ENCODE measurements around the gene SLC47A2.
"Not testable (repeated sequence)": the region's sequence is repeated elsewhere in the genome, so short reads cannot be mapped to it uniquely, and the experiment has no call there.

SLC47A2 gene, protein sequence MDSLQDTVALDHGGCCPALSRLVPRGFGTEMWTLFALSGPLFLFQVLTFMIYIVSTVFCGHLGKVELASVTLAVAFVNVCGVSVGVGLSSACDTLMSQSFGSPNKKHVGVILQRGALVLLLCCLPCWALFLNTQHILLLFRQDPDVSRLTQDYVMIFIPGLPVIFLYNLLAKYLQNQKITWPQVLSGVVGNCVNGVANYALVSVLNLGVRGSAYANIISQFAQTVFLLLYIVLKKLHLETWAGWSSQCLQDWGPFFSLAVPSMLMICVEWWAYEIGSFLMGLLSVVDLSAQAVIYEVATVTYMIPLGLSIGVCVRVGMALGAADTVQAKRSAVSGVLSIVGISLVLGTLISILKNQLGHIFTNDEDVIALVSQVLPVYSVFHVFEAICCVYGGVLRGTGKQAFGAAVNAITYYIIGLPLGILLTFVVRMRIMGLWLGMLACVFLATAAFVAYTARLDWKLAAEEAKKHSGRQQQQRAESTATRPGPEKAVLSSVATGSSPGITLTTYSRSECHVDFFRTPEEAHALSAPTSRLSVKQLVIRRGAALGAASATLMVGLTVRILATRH

DNA sequence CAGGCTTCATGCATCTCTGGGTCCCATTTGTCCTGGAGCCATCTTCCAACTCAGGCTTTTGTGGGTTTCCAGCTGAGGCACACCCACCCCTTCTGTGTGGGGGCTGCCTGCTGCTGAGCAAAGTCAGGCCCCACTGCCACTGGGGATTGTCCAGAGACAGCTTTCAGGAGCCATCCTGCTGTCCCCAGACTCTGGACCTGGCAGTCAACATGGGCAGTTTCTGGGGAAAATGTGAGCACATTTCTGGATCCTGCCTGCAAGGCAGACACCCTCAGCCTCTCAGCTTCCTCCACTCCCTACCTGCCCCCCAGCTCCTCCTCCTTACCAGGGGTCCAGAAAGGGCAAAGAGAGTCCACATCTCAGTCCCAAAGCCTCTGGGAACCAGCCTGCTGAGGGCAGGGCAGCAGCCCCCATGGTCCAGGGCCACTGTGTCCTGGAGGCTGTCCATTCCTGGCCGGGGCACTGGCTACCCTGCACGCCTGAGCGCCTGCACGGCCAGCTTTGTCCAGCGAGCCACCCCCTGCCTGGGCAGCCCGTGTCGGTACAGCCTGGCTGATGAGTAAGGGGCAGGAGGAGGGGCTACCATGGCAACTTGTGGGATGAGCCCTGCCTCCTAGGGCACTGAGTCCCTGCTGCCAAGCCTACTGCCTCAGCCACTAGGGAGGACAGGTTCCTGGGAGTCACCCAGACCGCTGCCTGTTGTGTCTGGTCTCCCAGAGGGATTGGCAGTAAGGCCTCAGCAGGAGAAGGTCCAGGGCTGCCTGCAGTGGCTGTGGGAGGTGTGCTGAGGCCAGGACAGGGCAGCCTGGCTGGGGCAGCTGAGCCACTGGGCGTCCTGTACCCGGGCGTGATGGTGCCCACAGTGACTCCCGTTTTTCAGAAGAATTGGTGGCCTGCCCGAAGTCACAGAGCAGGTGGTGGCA, at the start of gene SLC47A2:
Gene SLC47A2 (minus strand): TSS at position 477 of the 923 bp plus-strand sequence. CDS start 29 bp downstream, at position 448.
- no peak for DNase-seq

DNA sequence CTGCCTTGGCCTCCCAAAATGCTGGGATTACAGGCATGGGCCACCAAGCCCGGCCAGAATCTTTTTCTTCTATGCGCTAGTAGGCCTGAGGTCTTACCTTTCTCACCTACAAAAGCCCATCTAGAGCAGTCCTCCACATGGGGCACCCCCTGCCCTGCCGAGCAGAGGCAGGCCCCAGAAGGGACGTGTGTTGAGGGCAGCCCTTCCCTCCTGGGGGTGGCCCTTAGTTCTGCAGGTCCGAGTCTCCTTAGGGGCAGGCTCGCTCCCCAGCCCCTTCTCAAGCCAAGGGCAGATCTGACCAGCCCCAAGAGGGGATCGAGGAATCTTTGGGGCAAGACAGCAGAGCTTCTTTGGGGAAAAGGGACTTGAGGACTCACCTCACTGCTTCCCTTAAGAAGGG, 49.6 kb upstream of the SLC47A2 start:
- no peak for DNase-seq

DNA sequence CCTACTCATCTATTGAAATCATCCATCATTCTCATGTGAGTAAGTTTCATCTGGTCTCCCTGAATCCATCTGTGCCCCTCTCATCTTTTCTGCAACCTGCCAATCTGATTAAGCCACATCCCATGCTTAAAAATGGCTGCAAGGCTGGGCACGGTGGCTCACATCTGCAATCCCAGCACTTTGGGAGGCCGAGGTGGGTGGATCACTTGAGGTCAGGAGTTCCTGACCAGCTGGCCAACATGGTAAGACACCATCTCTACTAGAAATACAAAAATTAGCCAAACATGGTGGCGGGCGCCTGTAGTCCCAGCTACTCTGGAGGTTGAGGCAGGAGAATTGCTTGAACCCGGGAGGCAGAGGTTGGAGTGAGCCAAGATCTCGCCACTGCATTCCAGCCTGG, 47.6 kb upstream of the SLC47A2 start:
- DNase-seq = not testable (repeated sequence)

DNA sequence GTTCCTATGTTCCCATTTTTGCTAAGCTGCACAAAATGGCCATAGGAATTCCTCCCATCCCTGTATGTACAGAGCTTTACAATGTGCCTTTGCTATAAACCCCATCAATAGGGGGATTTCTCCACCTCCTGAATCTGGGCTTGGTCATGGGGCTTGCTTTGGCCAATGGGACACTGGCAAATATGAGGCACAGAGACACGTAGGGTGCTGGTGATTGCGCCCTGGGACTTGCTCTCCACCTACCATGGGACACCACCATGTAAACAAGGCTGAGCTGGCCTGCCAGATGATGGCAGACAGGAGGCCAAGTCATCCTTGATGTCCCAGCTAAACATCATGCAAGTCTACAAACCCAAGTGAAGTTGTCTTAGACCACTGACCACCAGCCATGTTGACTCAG, 47.0 kb upstream of the SLC47A2 start:
- DNase-seq = no peak

DNA sequence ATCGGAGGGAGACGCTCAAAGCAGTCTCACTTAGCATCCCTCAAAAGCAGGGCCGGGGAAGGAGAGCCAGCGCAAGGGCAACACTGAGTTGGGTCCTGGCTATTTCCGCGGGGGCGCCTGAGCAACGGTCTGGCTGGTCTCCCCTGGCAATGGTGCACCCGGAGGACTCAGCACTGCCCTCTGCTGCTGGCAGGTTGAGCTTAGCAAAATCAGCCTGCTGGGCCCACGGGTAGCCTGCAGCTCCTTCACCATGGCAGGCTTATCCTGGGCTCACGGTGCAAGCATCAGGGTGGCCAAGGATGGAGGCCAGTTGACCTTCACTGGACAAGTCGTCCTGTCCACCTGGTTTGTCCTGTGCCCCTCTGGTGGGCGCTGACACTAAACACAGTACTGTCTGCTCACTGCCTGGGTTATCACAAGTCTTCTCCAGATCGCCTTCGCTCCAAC, 46.2 kb upstream of the SLC47A2 start:
- peak; percentile 82 for DNase-seq

DNA sequence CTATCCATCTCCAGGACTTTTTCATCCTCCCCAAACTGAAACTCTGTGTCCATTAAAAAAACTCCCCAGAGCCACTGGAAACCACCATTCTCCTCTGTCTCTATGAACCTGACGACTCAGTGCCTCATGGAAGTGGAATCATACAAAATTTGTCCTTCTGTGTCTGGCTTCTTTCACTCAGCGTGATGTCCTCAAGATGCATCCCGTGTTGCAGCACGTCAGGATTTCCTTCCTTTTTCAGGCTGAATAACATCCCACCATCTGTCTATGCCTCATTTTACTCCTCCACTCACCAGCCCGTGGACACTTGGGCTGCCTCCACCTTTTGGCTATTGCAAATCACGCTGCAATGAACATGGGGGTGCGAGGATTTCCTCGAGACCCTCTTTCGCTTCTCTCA, 44.4 kb upstream of the SLC47A2 start:
- no peak for DNase-seq

DNA sequence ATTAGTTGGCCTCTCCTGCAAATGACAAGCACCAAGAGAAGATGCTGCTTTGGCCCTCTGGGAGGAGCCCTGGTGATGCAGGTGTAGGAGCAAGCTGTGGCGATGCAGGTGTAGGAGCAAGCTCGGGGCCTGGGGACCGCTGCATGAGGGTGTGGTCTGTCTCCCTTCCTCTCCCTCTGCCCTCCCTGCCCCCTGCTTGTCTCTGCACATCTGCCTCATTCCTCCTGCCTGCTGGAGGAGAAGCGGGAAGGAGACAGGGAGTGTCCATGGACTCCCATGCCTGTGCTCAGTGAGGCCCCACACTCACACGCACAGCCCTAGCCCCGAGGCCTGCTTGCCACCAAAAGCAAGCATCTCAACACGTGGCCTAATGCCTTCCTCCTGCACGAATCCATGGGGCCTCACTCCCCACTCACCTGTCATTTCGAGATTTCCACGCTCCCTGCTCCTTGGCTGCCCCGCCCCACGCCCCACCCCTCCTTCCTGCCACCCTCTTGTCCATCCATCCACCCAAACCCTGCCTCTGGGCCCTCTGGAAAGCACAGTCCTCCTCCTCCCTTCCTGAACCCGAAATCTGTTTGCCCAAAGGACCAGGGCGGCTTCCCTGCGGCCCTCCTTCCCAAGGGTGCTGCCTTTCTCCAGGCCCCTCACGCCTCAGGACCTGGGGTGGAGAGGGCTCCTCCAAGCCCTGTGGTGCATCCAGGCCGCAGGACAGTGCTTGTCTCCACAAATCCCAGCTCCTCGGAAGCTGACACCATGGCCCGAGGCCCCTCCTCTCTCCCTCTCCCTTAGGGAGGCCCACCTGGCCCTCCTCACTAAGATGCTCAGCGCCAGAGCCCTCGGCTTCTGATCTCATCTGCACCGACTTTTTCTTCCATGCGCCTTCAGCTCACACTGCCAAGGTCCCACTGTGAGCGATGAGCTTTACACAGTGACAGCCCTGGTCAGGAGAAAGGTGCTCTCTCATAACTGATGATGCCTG, 43.5 kb upstream of the SLC47A2 start:
- no peak for DNase-seq

DNA sequence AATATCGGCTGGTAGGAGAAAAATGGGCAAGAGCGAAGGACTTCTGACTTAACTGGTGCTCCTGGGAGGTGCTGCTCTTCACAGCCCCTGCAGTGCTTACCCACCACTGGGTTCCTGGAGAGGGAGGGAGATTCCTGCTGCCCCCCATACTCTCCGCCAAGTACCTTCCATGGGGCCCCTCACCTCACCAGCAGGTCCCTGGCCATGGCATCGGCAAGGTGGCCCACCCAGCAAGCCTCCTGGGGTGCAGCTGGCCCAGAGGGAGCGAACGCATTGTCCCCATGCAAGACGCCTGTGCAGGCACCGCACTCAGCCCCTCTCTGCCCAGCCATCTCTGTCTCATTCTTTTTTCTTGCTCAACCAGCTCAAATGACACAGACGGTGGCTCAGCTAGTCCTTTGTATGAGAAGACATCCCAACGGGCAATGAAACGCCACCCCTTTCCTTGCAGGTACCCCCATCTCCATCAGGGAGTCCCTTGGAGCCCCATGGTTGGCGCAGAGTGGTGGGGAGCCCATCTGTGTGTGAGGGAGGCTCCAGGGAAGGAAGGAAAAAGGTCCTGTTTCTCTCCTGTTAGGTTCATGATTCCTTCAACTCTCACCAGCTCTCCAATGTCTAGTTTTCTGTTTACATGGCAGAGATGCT, 41.3 kb upstream of the SLC47A2 start:
- no peak for DNase-seq

DNA sequence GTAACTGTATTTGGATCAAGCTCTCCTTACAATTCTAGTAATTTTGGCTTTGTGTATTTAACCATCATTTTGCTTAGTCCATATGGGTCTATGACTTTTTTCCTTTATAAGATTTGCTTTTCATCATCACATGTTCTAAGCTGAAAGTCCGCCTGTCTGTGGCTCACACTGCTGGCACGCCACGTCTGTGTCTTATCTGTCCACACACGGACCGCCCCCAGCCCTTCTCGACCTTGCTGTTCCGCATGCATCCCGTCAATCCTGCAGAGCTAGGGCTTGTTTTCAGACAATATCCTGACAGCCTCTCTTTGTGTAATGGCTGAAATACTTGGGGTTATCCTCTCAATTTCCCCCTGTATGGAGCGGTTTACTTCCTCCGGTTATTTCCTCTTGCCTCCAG, 40.2 kb upstream of the SLC47A2 start:
- peak; percentile 25 for DNase-seq

DNA sequence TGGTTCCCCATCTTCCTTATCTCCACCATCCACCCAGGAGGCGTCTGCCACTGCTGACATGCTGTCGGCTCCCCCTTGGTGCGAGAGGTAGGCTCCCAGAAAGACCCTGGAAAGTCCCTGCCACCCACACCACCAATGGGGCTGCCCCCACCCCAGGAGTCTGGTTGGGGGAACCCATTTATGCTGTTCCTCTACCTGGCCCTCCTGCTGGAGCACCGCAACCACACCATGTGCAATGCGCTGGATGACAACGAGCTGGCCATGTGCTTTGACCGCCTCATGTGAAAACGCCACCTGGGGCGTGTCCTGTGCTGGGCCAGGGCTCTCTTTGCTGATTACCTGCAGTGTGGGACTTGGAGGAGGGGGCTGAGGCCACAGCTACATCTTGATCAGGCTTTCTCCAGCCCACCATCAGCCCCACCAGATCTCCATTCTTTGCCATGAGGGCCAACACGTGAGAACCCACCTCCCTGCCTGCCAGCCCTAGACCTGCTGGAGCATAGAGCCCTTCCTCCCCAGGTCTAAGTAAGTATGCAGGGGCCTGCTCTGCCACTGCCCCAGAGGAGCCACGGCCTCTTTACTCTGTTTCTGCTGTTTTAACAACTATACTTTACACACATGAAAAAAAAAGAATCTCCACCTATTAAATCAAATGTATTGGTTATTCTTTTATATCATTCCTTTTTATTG, 39.6 kb upstream of the SLC47A2 start:
- DNase-seq = no peak

DNA sequence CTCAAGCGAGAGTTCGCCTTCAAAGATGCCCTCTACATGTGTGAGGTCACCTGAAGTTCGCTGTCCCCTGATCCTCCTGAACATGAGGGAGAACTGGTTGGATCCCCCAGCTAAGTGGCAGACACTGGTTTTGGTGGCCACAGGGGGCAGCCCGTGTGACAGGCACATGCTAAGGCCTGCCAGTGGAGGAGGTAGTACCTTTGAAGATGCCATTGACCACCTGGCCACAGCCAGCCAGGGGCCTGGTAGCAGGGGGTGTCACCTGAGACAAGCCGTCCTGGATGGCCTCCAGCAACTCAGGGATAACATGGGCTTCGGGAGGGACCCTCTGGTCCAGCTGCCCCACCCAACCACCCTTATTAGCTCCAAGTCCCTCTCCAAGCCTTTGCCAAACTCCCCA, 39.0 kb upstream of the SLC47A2 start:
- DNase-seq = no peak

DNA sequence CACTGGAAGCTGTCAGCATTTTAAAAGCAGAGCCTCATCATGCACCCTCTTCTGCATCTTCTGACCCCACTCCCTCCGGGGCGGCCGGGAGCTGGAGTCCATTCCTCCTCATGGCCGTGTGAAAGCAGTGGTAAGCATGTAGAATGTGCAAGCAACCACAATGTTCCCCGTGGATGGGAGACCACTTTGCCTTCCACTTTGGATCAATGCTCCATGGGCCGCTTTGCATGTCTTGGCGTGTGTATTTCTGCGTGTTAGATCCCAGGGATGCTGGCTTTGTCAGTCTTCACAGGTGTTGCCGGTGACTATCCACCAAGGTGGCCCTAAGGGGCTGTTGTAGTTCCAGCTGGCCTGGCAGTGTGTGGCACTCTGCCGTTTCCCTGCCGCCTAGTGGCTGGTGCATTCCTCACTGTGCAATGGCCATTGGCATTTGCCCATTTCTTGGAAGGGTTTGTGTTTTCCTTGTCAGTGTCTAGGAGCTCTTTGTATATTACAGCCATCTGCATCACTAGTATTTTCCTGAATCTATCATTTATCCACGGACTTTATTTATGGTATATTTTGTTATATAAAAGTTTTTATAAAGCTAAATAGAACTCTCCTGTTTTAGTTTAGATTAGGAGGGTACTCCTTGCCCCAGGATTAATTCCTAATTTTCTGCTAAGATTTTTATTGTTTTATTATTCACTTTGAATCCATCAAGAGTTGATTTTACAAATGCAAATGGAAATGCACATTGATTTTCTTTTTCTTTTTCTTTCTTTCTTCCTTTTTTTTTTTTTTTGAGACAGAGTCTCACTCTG, 37.5 kb upstream of the SLC47A2 start:
- peak; percentile 45 for DNase-seq

DNA sequence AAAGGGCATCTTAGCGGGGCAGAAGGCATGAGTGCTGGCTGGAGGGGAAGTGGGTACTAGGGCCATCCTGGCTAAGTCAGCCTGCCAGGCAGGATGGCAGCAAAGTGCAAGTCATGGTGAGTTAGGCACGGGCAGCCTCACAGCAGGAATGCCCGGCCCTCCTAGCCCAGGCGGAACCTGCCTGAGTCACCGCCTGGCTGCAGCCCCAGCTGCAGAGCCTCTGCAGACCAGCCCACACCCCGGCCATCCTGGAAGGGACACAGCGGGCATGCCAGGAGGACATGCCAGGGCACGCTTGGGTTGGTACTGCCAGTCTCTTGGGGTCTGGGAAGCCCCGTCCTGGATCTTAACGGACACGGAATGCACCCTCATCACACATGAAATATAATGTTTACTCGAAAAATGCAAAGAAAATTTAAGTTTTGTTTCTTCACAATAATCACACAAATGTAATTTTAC, 36.7 kb upstream of the SLC47A2 start:
- DNase-seq = peak; percentile 88

DNA sequence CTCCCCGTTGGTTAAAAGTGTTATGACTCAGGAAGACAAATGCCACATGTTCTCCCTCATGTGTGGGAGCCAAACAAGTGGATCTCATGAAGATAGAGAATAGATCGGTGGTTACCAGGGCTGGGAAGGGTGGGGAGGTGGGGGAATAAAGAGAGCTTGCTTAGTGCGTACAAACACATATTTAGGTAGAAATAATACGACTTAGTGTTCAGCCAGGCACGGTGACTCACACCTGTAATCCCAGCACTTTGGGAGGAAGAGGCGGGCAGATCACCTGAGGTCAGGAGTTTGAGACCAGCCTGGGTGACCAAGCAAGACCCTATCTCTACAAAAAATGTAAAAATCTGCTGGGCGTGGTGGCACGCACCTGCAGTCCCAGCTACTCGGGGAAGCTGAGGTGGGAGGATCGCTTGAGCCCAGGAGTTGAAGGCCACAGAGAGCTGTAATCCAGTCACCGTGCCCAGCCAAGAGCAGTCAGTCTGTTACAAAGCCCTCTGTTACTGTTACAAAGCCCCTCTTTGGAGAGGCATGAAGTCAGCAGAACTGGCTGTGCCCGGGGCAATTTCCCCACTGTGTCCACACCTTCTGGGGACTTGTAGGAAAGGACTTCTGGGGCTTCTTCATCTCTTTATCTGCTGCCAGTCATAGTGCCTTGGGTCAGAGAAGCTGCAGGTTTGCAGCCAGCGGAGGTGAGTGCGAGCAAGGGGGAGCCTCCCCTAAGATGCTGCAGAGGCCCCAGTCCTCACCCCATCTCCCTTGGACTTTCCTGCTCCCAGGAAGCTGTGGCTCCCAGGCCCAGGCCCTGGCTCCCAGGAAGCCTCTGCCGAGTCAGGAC, 36.0 kb upstream of the SLC47A2 start:
- DNase-seq = no peak

DNA sequence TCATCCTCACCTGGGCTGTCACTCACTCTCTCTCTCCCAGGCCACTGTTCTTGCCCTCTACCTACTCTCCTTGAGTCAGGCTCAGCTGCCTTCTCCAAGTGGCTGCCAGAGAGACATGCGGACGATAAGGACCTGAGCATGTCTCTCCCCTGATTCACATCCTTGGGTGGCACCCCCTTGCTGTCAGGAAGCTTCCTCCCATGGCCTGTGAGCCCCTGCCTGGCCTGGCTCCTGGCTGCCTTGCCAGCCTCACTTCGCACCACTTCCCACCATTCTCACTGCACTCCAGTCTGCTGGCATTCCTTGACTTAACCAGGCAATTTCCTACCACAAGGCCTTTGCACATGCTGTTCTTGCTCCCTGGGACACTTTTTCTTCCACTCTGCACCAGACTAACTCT, 34.5 kb upstream of the SLC47A2 start:
- no peak for DNase-seq

DNA sequence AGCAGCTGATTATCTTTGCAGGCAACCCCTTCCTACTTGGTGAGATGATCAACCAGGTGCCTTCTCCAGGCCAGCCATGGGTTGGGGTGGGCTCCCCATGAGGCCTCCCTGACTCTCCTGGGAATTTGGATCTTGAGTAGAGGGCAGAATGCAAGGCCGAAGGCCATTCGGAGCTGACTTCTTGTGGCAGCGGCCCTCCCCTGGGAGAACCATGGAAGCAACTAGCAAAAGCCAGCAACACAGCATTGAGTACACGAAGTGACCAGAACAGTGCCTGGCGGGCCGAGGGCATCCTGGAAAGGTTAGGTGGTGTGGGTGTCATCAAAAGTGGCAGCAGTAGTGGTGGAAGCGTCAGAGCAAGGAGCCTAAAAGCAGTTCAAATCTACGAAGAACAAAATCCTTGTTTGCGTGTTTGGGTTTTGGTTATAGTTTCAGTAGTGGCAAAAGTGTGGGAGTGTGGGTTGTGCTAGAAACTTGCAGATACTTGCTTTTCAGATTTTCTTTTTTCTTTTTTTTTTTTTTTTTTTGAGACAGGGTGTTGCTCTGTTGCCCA, 33.7 kb upstream of the SLC47A2 start:
- no peak for DNase-seq

DNA sequence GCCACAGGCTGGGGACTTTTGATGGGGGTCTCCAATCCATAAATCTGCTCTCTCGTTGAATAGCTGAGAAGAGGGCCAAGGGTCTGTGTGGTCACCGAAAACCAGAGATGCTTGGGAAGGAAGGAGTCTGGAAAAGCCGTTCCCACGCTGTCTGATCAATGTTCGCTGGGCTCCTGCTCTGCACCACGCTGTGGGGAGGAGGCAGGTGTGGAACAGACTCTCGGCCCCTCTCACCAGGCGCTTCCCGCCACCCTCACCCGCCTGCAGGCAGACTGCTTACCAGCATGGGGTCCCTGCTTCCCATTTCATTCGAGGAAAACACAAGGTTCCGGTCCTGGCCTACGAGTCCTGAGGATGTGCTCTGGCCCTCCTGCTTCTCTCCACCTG, 32.4 kb upstream of the SLC47A2 start:
- DNase-seq = no peak
